ENCODE data around the gene GSDME.
"Not testable (repeated sequence)": the region's sequence is repeated elsewhere in the genome, so short reads cannot be mapped to it uniquely, and the experiment has no call there.

Gene GSDME

DNA sequence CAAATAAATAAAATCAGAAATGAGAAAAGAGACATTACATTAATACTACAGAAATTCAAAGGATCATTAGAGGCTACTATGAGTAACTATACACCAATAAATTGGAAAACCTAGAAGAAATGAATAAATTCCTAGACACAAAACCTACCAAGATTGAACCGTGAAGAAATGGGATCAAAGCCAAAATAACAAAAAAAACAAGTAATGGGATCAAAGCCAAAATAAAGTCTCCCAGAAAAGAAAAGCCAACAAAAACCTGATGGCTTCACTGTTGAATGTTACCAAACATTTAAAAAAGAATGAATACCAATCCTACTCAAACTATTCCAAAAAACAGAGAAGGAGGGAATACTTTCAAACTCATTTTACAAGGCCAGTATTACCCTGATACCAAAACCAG lies 20.0 kb downstream of the GSDME start:
- Histone ChIP-seq H4K8ac (ENCODE audit: low read length) (no peak overlapping the region), H3K27me3 (ENCODE audit: control insufficient read depth in 1 of 2, insufficient read depth in 1 of 2, low read length in 2 of 2) (no peaks in the 10 kb centered on the region), H2BK15ac (ENCODE audit: low read depth, poor library complexity, severe bottlenecking) (no peak overlapping the region), H3K4me2 (ENCODE audit: low read length, poor library complexity, severe bottlenecking) (no peak overlapping the region), H2BK12ac (ENCODE audit: low read length in 2 of 2) (no peak overlapping the region), H2BK120ac (ENCODE audit: low read depth, low read length) (no peak overlapping the region), H3K23ac (ENCODE audit: low read length in 2 of 2) (no peak overlapping the region), H3K4ac (ENCODE audit: low read depth in 1 of 2, low read length in 2 of 2) (no peak overlapping the region), H4K91ac (ENCODE audit: low read length) (no peak overlapping the region), H3K79me1 (replicated peaks; ENCODE audit: low read length, poor library complexity, severe bottlenecking) (peaks cover 19% of the 10 kb centered on the region), H3K27ac (ENCODE audit: low read length, poor library complexity, severe bottlenecking) (no peak overlapping the region), H3K18ac (ENCODE audit: low read depth in 1 of 2, low read length in 2 of 2) (no peak overlapping the region), H3K36me3 (ENCODE audit: control insufficient read depth in 1 of 2, insufficient read depth in 2 of 2, low read depth in 1 of 2, low read length in 2 of 2) (peaks cover 3 to 8% of the 10 kb centered on the region in 2 experiments), H3K9me3 (ENCODE audit: control insufficient read depth, low read length) (peaks cover 14% of the 10 kb centered on the region), H3K4me3 (ENCODE audit: insufficient read depth in 1 of 2, low read depth in 1 of 2, low read length in 2 of 2) (no peak overlapping the region), H2AFZ (ENCODE audit: low read depth, low read length) (no peak overlapping the region), H3K9ac (ENCODE audit: low read length) (no peak overlapping the region), H2AK5ac (ENCODE audit: low read length, severe bottlenecking) (no peak overlapping the region), H3K14ac (ENCODE audit: low read length in 2 of 2) (no peak overlapping the region), H2BK5ac (ENCODE audit: low read depth, low read length, poor library complexity, severe bottlenecking) (peak overlapping the region; percentile 57), H3K4me1 (ENCODE audit: control insufficient read depth, insufficient read depth, low read depth, low read length) (peaks cover 22% of the 10 kb centered on the region)
- no peak for DNase-seq
- WGBS = 89% methylated on average over 1 of the region's 1 CpG

DNA sequence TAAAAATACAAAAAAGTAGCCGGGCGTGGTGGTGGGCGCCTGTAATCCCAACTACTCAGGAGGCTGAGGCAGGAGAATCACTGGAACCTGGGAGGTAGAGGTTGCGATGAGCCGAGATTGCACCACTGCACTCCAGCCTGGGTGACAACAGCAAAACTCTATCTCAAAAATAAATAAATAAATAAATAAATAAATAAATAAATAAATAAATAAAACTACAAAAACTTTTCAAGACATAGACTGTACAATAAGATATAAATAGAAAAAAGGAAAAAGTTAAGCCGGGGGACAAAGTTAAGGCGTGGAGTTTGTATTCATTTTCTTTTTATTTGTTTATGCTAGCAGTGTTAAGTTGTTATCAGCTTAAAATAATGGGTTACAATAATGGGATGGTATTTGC lies 21.7 kb downstream of the GSDME start:
- not testable (repeated sequence) for H3K36me3 ChIP-seq (ENCODE audit: control insufficient read depth in 1 of 2, insufficient read depth in 2 of 2, low read depth in 1 of 2, low read length in 2 of 2)

DNA sequence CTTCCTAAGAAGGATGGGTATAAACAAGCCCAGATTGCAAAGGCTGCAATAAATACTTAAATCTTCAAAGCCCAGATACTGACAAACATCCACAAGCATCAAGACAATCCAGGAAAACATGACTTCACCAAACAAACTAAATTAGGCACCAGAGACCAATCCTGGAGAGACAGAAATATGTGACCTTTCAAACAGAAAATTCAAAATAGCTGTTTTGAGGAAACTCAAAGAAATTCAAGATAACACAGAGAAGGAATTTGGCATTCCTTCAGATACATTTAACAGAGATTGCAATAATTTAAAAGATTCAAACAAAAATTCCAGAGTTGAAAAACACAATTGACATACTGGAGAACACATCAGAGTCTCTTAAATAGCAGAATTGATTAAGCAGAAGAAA lies 23.0 kb downstream of the GSDME start:
- Histone ChIP-seq H2BK15ac (ENCODE audit: low read depth, poor library complexity, severe bottlenecking) (no peak overlapping the region), H3K36me3 (ENCODE audit: control insufficient read depth in 1 of 2, insufficient read depth in 2 of 2, low read depth in 1 of 2, low read length in 2 of 2) (peaks cover 7 to 8% of the 10 kb centered on the region in 2 experiments), H4K91ac (ENCODE audit: low read length) (no peak overlapping the region), H3K4me2 (ENCODE audit: low read length, poor library complexity, severe bottlenecking) (no peak overlapping the region), H2BK12ac (ENCODE audit: low read length in 2 of 2) (no peak overlapping the region), H3K9me3 (ENCODE audit: control insufficient read depth, low read length) (peaks cover 14% of the 10 kb centered on the region), H4K8ac (ENCODE audit: low read length) (no peak overlapping the region), H3K27me3 (ENCODE audit: control insufficient read depth in 1 of 2, insufficient read depth in 1 of 2, low read length in 2 of 2) (no peaks in the 10 kb centered on the region), H2BK5ac (ENCODE audit: low read depth, low read length, poor library complexity, severe bottlenecking) (no peak overlapping the region), H3K79me1 (replicated peaks; ENCODE audit: low read length, poor library complexity, severe bottlenecking) (peaks cover 32% of the 10 kb centered on the region), H3K23ac (ENCODE audit: low read length in 2 of 2) (no peak overlapping the region), H2AK5ac (ENCODE audit: low read length, severe bottlenecking) (no peak overlapping the region), H3K4me3 (ENCODE audit: insufficient read depth in 1 of 2, low read depth in 1 of 2, low read length in 2 of 2) (no peak overlapping the region), H3K9ac (ENCODE audit: low read length) (no peak overlapping the region), H3K4ac (ENCODE audit: low read depth in 1 of 2, low read length in 2 of 2) (no peak overlapping the region), H2BK120ac (ENCODE audit: low read depth, low read length) (no peak overlapping the region), H2AFZ (ENCODE audit: low read depth, low read length) (no peak overlapping the region), H3K27ac (ENCODE audit: low read length, poor library complexity, severe bottlenecking) (no peak overlapping the region), H3K14ac (ENCODE audit: low read length in 2 of 2) (no peak overlapping the region), H3K18ac (ENCODE audit: low read depth in 1 of 2, low read length in 2 of 2) (no peak overlapping the region), H3K4me1 (ENCODE audit: control insufficient read depth, insufficient read depth, low read depth, low read length) (peaks cover 14% of the 10 kb centered on the region)
- DNase-seq = no peak

More for the DNA sequence above, 21.7 kb downstream of the GSDME start:
- not testable (repeated sequence) for H3K4ac ChIP-seq (ENCODE audit: low read depth in 1 of 2, low read length in 2 of 2); H3K23ac ChIP-seq (ENCODE audit: low read length in 2 of 2); H2BK15ac ChIP-seq (ENCODE audit: low read depth, poor library complexity, severe bottlenecking); H3K4me3 ChIP-seq (ENCODE audit: insufficient read depth in 1 of 2, low read depth in 1 of 2, low read length in 2 of 2); H4K91ac ChIP-seq (ENCODE audit: low read length); H2BK5ac ChIP-seq (ENCODE audit: low read depth, low read length, poor library complexity, severe bottlenecking); H3K27me3 ChIP-seq (ENCODE audit: control insufficient read depth in 1 of 2, insufficient read depth in 1 of 2, low read length in 2 of 2); H2AFZ ChIP-seq (ENCODE audit: low read depth, low read length); H3K9ac ChIP-seq (ENCODE audit: low read length); H2BK12ac ChIP-seq (ENCODE audit: low read length in 2 of 2); H2BK120ac ChIP-seq (ENCODE audit: low read depth, low read length); H3K27ac ChIP-seq (ENCODE audit: low read length, poor library complexity, severe bottlenecking); DNase-seq; H2AK5ac ChIP-seq (ENCODE audit: low read length, severe bottlenecking); H3K14ac ChIP-seq (ENCODE audit: low read length in 2 of 2); H3K4me2 ChIP-seq (ENCODE audit: low read length, poor library complexity, severe bottlenecking); H3K18ac ChIP-seq (ENCODE audit: low read depth in 1 of 2, low read length in 2 of 2); H4K8ac ChIP-seq (ENCODE audit: low read length)
- peaks cover 14% of the 10 kb centered on the region for H3K4me1 ChIP-seq (ENCODE audit: control insufficient read depth, insufficient read depth, low read depth, low read length)
- peaks cover 28% of the 10 kb centered on the region for H3K79me1 ChIP-seq (replicated peaks; ENCODE audit: low read length, poor library complexity, severe bottlenecking)
- H3K9me3 ChIP-seq (ENCODE audit: control insufficient read depth, low read length) = peaks cover 14% of the 10 kb centered on the region
- 86% methylated on average over 5 of the region's 7 CpGs for WGBS

DNA sequence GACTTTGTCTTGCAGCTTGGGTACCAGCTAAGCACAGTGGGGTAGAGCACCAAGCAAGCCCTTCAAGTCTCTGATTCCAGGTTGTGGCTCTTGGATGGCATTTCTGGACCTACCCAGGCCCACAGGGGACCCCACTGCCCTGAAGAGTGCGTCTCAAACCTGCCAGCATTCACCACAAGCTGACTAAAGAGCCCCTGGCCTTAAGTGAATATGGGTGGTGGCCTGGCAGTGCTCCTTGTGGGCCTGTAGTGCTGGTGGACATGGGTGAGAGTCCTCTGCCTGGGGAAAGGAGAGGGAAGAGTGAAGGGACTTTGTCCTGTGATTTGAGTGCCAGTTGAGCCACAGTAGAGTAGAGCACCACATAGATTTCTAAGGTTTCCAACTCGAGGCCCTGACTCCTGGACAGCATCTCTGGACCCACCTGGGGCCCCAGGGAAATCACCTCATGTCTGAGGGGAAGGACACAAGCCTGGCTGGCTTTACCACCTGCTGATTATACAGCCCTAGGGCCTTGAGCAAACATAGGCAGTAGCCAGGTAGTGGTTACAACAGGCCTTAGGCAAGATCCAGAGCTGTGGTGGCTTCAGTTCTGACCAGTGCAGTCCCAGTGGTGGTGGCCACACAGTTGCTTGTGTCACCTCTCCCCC lies 23.7 kb downstream of the GSDME start:
- Histone ChIP-seq H3K36me3 (ENCODE audit: control insufficient read depth in 1 of 2, insufficient read depth in 2 of 2, low read depth in 1 of 2, low read length in 2 of 2) (peaks cover 4 to 10% of the 10 kb centered on the region in 2 experiments), H3K27me3 (ENCODE audit: control insufficient read depth in 1 of 2, insufficient read depth in 1 of 2, low read length in 2 of 2) (no peaks in the 10 kb centered on the region), H3K18ac (ENCODE audit: low read depth in 1 of 2, low read length in 2 of 2) (peak overlapping the region; percentile 67 to 73), H3K4ac (ENCODE audit: low read depth in 1 of 2, low read length in 2 of 2) (peak overlapping the region; percentile 73 to 84), H2BK5ac (ENCODE audit: low read depth, low read length, poor library complexity, severe bottlenecking) (no peak overlapping the region), H3K14ac (ENCODE audit: low read length in 2 of 2) (peak overlapping the region in 1 of 2 experiments; percentile 74), H3K79me1 (replicated peaks; ENCODE audit: low read length, poor library complexity, severe bottlenecking) (peaks cover 35% of the 10 kb centered on the region), H3K23ac (ENCODE audit: low read length in 2 of 2) (no peak overlapping the region), H3K27ac (ENCODE audit: low read length, poor library complexity, severe bottlenecking) (peak overlapping the region; percentile 16), H4K91ac (ENCODE audit: low read length) (peak overlapping the region; percentile 11), H3K4me3 (ENCODE audit: insufficient read depth in 1 of 2, low read depth in 1 of 2, low read length in 2 of 2) (no peak overlapping the region), H2BK120ac (ENCODE audit: low read depth, low read length) (no peak overlapping the region), H3K4me2 (ENCODE audit: low read length, poor library complexity, severe bottlenecking) (no peak overlapping the region), H2BK15ac (ENCODE audit: low read depth, poor library complexity, severe bottlenecking) (peak overlapping the region; percentile 48), H2AFZ (ENCODE audit: low read depth, low read length) (no peak overlapping the region), H3K9ac (ENCODE audit: low read length) (peak overlapping the region; percentile 50), H4K8ac (ENCODE audit: low read length) (peak overlapping the region; percentile 63), H3K9me3 (ENCODE audit: control insufficient read depth, low read length) (peaks cover 8% of the 10 kb centered on the region), H3K4me1 (ENCODE audit: control insufficient read depth, insufficient read depth, low read depth, low read length) (peaks cover 14% of the 10 kb centered on the region), H2BK12ac (ENCODE audit: low read length in 2 of 2) (peak overlapping the region; percentile 74 to 94), H2AK5ac (ENCODE audit: low read length, severe bottlenecking) (peak overlapping the region; percentile 94)
- no peak for DNase-seq
- WGBS = 87% methylated on average over 2 of the region's 2 CpGs
